ENCODE measurements around the gene DUSP23. TPM values are rescaled to one million over a fixed set of nuclear protein-coding genes. Genes with fewer than 3 reads are reported as not detected.
A peak's percentile ranks its signal among the peaks of the same experiment; 100 is the strongest.

DUSP23 gene
- total RNA-seq, 1 donor from 2014 or later: 16.9 TPM

DNA sequence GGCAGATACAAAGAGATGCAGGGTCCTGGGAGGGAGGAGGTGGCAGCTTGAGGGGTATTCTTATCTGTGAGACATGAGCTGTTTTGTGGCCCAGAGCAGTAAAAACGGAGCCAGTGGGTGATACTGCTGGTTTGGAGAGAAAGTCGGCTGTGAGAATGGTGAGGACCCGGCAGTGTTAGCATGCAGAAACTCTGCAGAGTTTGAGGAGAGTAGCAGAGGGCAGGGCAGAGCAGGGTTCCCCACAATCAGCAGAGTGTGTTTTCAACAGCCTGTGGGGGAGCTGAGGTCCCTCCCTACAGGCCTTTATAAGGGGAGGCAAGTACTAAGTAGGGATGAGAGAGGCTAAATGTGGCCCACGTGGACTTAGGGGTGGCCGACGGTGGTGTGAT, 46.3 kb downstream of the DUSP23 start:
- Mint-ChIP-seq H3K27ac (ENCODE audit: unreplicated experiment) (no peak overlapping the region), H3K36me3 (ENCODE audit: low read depth) (no peaks in the 10 kb centered on the region), H3K4me3 (ENCODE audit: unreplicated experiment) (no peak overlapping the region), H3K9me3 (ENCODE audit: low read depth) (no peaks in the 10 kb centered on the region), H3K27me3 (ENCODE audit: low read depth) (peaks cover 13% of the 10 kb centered on the region), H3K4me1 (ENCODE audit: low read depth) (peaks cover 23% of the 10 kb centered on the region)
- TF ChIP-seq, protein P1, sequence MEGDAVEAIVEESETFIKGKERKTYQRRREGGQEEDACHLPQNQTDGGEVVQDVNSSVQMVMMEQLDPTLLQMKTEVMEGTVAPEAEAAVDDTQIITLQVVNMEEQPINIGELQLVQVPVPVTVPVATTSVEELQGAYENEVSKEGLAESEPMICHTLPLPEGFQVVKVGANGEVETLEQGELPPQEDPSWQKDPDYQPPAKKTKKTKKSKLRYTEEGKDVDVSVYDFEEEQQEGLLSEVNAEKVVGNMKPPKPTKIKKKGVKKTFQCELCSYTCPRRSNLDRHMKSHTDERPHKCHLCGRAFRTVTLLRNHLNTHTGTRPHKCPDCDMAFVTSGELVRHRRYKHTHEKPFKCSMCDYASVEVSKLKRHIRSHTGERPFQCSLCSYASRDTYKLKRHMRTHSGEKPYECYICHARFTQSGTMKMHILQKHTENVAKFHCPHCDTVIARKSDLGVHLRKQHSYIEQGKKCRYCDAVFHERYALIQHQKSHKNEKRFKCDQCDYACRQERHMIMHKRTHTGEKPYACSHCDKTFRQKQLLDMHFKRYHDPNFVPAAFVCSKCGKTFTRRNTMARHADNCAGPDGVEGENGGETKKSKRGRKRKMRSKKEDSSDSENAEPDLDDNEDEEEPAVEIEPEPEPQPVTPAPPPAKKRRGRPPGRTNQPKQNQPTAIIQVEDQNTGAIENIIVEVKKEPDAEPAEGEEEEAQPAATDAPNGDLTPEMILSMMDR (IDR thresholded peaks at IDR 0.05): no peak
- no peak for DNase-seq (ENCODE audit: low spot score)

DNA sequence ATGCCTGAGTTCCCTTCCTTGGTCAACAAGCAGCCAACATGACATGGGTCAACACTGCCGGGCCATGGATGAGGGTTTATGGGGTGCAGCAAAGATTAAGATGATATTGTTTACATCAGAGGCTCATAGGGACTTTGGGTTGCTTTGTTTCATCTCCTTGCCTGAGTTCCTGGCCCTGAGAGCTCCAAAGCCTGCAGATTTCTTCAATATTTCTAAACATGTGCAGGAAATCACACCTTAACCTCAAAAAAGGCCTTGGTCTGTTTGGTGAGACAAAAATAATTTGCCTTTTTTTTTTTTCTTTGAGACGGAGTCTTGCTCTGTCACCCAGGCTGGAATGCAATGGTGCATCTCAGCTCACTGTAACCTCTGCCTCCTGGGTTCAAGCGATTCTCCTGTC, 46.8 kb downstream of the DUSP23 start:
- peaks cover 23% of the 10 kb centered on the region for H3K4me1 Mint-ChIP-seq (ENCODE audit: low read depth)
- TF ChIP-seq, protein P1 (IDR thresholded peaks at IDR 0.05): no peak
- peaks cover 9% of the 10 kb centered on the region for H3K27me3 Mint-ChIP-seq (ENCODE audit: low read depth)
- no peak for DNase-seq (ENCODE audit: low spot score)
- H3K36me3 Mint-ChIP-seq (ENCODE audit: low read depth): no peaks in the 10 kb centered on the region
- H3K27ac Mint-ChIP-seq (ENCODE audit: unreplicated experiment): no peak overlapping the region
- no peak overlapping the region for H3K4me3 Mint-ChIP-seq (ENCODE audit: unreplicated experiment)
- H3K9me3 Mint-ChIP-seq (ENCODE audit: low read depth): no peaks in the 10 kb centered on the region

DNA sequence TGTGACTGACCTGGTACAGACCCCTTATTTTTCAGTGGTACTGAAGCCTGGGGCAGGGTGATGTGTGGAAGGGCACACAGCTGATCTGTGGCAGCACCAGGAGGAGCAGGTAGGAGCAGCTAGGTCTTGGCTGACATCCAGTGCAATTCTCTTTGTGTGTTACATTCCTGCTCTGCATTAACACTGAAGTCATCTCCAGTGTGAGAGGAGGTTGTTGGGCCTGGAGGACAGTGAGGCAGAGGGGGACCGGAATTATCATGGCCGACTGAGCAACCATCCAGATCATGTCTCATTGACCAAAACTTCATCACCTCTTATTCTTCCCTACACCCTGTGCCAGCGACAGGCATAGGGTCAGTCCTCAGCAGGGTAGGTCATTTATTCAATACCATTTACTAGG, 47.4 kb downstream of the DUSP23 start:
- H3K4me1 Mint-ChIP-seq (ENCODE audit: low read depth): peaks cover 23% of the 10 kb centered on the region
- no peaks in the 10 kb centered on the region for H3K36me3 Mint-ChIP-seq (ENCODE audit: low read depth)
- TF ChIP-seq, protein P1 (IDR thresholded peaks at IDR 0.05): no peak

DNA sequence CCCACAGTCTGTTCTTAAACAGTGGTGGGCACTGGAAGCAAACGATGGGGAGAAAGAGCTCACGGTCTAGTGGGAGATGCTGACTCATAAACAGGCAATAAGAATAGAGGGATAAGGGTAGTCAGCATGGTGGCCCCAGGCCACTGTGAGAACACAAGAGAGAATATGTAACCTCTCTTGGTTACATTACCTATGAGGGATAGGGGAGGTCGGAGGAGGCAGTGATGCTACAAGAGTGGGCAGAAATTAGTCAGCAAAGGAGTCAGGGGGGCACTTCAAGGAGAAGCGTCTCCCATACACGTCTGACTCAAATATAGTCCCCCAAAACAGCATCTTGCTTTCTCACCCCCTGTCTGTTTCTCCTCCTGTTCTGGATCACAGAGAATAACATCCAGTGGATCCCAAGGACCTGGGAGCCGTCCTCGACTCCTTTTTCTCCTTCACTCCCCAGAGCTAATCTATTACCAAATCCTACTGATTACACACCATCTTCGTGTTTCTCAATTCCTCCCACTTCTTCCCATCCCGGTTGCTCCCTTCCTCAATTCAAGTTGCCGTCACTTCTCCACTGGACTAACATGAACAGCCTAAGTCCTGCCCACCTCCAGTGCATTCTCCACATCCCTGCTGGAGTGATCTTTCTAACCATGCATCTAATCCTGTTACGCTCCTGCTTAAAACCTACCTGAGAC, 48.0 kb downstream of the DUSP23 start:
- no peak for DNase-seq (ENCODE audit: low spot score)
- Mint-ChIP-seq H3K36me3 (ENCODE audit: low read depth) (no peaks in the 10 kb centered on the region), H3K9me3 (ENCODE audit: low read depth) (no peaks in the 10 kb centered on the region), H3K4me3 (ENCODE audit: unreplicated experiment) (no peak overlapping the region), H3K27ac (ENCODE audit: unreplicated experiment) (no peak overlapping the region), H3K27me3 (ENCODE audit: low read depth) (no peaks in the 10 kb centered on the region), H3K4me1 (ENCODE audit: low read depth) (peaks cover 23% of the 10 kb centered on the region)
- TF ChIP-seq, protein P1 (IDR thresholded peaks at IDR 0.05): no peak

More for the DNA sequence above, 47.4 kb downstream of the DUSP23 start:
- H3K27ac Mint-ChIP-seq (ENCODE audit: unreplicated experiment): no peak overlapping the region
- peaks cover 5% of the 10 kb centered on the region for H3K27me3 Mint-ChIP-seq (ENCODE audit: low read depth)
- no peak for DNase-seq (ENCODE audit: low spot score)
- H3K4me3 Mint-ChIP-seq (ENCODE audit: unreplicated experiment): no peak overlapping the region
- H3K9me3 Mint-ChIP-seq (ENCODE audit: low read depth): no peaks in the 10 kb centered on the region

DNA sequence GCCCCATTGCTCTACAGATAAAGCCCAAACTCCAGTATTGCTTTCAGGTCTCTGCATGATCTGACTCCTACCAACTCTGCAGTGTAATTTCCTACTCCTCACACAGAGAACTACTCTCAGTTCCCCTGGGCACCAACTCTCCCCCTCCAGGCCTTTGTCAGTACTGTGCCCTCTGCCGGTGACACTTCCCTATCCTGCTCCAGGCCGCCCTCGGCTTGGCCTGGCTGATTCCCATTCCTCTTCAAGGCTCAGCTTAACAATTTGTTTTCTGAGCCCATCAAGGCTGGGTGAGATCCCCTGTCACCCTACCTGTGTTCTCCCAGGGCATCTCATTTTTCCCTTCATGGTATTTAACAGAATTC, 48.5 kb downstream of the DUSP23 start:
- H3K4me3 Mint-ChIP-seq (ENCODE audit: unreplicated experiment): no peak overlapping the region
- no peaks in the 10 kb centered on the region for H3K27me3 Mint-ChIP-seq (ENCODE audit: low read depth)
- no peak for DNase-seq (ENCODE audit: low spot score)
- no peak overlapping the region for H3K27ac Mint-ChIP-seq (ENCODE audit: unreplicated experiment)
- H3K4me1 Mint-ChIP-seq (ENCODE audit: low read depth): peaks cover 23% of the 10 kb centered on the region
- H3K9me3 Mint-ChIP-seq (ENCODE audit: low read depth): no peaks in the 10 kb centered on the region
- TF ChIP-seq, protein P1 (IDR thresholded peaks at IDR 0.05): peak; percentile 63
- H3K36me3 Mint-ChIP-seq (ENCODE audit: low read depth): no peaks in the 10 kb centered on the region
